ENCODE data around the gene TPCN1.

TPCN1 gene

DNA sequence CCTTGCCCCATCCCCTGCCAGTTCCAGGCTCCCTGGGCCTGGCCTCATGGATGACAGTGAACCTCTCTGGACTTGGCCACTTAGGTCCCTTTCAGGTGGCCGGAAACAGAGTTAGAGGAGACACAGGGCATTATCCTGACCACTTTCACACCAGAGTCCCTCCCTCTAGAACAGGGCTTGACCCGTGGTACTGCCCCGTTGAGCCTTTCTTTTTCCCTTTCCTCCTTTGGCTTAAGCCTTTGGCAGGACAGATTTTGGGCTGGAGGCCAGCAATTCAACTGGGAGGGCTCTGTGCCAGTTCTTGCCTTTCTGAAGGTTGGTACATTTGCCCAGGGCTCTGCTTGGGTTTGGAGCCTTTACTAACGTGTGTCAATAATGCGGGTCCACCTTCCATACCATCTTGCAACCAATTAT lies 22.8 kb downstream of the TPCN1 start:
- peak; percentile 37 for DNase-seq (ENCODE audit: low spot score)
- peak overlapping the region; percentile 98 for H3K27ac ChIP-seq
- CTCF ChIA-PET = no interaction called here

DNA sequence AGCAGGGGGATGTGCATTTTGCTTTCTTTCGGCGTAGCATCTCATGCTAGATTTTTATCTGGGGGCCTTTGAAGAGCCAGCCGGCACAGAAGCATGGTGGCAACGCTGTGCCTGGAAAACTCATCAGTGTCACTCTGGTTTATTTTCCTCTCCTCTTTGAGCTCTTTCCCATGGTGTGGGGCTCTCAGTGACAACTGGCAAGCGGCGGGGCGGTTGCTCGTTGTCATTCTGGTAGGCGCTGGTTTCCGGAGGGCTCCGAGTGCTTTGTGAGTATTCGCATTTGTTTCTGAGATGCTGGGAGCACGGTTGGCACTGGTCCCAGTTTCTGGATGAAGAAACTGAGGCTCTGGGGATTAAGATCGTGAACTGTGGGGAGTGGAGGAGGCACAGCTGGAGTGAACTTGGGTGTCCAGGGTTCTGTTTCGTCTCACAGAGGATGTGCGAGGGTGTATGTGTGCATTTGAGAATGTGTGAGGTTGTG lies 23.3 kb downstream of the TPCN1 start:
- H3K27ac ChIP-seq = peak overlapping the region; percentile 98
- DNase-seq (ENCODE audit: low spot score) = no peak
- TF ChIP-seq, protein P1, sequence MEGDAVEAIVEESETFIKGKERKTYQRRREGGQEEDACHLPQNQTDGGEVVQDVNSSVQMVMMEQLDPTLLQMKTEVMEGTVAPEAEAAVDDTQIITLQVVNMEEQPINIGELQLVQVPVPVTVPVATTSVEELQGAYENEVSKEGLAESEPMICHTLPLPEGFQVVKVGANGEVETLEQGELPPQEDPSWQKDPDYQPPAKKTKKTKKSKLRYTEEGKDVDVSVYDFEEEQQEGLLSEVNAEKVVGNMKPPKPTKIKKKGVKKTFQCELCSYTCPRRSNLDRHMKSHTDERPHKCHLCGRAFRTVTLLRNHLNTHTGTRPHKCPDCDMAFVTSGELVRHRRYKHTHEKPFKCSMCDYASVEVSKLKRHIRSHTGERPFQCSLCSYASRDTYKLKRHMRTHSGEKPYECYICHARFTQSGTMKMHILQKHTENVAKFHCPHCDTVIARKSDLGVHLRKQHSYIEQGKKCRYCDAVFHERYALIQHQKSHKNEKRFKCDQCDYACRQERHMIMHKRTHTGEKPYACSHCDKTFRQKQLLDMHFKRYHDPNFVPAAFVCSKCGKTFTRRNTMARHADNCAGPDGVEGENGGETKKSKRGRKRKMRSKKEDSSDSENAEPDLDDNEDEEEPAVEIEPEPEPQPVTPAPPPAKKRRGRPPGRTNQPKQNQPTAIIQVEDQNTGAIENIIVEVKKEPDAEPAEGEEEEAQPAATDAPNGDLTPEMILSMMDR (conservative IDR thresholded peaks at IDR 0.05; ENCODE audit: low read depth) = no peak
- POLR2A ChIA-PET (ENCODE audit: low non-redundant PET) = no interaction called here
- CTCF ChIA-PET = no interaction called here

More for the DNA sequence above, 22.8 kb downstream of the TPCN1 start:
- TF ChIP-seq, protein P1 (conservative IDR thresholded peaks at IDR 0.05; ENCODE audit: low read depth) = no peak
- POLR2A ChIA-PET (ENCODE audit: low non-redundant PET) = no interaction called here

DNA sequence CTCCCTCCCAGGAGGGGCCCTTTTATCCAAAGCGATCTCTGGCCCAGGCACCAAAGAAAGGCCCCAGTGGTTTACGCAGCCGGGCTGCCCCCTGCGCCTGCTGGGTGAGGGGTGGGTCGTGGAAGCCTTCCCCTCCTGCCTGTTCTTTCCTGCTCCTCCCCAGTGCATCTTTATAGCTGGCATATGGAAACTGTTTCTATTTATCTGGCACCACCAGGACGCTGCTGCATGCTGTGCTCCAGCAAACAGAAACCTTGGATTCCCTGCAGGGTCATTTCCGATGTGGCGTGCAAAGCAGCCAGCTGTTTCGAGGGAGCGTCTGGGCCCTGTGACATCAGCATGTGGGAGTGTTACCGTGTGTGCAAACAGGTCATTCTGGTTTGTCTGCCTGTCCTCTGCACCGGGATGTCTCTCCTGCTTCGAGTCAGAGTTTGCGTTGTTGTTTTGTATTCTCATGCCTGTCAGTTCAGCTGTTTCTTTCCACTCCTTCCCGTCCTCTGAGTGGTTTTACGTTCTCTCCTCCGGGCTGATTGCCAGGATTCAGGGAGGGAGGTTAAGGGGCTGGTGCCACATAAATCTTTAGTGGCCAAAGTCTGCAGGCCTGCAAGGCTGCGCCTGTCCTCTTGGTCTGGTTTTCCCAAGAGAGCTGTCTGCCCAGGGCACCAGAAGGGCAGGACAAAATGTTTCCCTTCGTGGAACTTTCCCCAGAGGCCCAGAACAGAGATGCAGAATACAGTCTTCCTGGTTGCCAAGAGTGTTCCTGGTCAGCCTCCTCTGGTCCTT lies 24.6 kb downstream of the TPCN1 start:
- H3K27ac ChIP-seq = peak overlapping the region; percentile 98
- peak; percentile 90 for DNase-seq (ENCODE audit: low spot score)
- CTCF ChIA-PET = interaction anchor here (0.5 to 0.8 kb wide), 3 partner anchors 24 to 65 kb away, joined by 4 to 6 read pairs (median 5); no protein-coding TSS in a partner anchor

DNA sequence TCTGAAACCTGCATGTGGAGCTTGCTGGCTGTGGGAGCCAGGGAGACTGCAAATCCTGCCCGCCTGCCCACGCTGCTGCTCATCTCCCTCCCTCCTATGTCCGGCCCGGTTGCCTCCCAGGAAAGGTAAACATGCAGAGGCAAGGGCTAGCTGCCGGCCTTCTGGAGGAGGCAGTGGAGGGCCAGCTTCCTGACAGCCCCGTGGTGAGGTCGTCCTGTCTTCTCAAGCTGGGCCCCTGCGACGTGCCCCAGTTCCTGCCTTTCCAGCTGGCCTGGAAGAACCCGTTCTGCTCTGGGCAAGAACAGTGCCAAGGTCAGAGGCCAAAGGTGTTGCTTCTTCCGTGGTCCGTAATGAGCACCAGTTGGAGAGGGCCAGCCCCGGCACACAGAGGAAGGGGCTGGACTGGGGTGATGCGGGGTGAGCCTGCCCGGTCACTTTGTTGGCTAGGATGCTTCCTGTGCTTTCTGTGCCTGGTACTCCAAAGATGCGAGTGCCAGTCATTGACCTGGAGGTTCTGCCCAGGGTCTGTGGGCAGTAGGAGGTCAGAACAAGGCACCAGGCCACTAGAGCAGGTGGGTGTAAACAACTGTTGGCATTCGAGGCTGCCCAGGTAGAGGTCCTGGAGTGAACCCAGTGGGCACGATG lies 25.3 kb downstream of the TPCN1 start:
- peak overlapping the region; percentile 98 for H3K27ac ChIP-seq
- CTCF ChIA-PET = interaction anchor here (0.8 kb wide), 1 partner anchor 65 kb away, joined by 6 read pairs; no protein-coding TSS in a partner anchor
- DNase-seq (ENCODE audit: low spot score) = no peak
- POLR2A ChIA-PET (ENCODE audit: low non-redundant PET) = no interaction called here
- TF ChIP-seq, protein P1 (conservative IDR thresholded peaks at IDR 0.05; ENCODE audit: low read depth) = no peak

More for the DNA sequence above, 24.6 kb downstream of the TPCN1 start:
- TF ChIP-seq, protein P1 (conservative IDR thresholded peaks at IDR 0.05; ENCODE audit: low read depth) = no peak
- POLR2A ChIA-PET (ENCODE audit: low non-redundant PET) = no interaction called here

DNA sequence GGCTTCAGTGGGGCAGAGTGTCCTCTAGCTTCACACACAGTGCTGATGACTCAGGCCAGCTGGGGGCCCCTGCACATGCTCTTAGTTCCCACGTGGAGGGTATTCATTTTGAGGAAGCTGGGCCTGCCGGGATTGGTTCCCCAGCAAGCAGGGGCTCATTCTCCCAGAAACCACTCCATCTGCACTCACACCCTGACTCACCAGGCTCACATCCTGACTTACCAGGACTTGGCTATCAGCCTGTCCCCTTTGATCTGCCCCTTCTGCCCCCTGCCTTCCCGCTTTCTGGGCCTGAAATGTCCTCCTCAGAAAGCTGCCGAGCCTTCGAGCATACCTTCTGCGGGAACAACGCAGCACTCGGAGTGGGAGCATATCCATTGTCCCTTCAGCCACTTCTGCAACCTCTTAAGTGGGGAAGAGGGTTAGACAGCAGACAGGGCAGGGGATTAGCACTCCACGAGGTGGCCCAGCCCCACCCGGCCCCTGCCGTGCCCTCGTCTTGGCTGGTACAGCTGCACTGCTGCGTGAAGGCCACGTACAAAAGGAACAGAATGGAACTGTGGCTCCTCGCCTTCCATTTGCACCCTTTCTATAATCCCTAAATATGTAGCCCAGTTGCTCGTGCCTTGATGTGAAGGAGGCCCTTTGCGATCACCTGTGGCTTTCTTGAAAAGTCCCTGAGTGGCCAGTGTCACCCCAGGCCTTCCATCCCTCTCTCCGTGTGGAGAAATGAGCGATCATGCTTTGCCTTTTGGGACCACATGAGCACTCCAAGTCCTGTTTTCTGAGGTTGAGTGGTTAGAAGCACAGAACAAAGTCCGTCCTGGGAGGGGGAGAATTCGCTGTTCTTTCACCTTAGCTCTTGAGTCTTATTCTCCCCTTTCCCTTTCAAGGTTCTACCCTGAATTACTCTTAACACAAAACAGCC lies 26.1 kb downstream of the TPCN1 start:
- TF ChIP-seq, protein P1 (conservative IDR thresholded peaks at IDR 0.05; ENCODE audit: low read depth) = no peak
- CTCF ChIA-PET = interaction anchor here (0.8 kb wide), 1 partner anchor 64 kb away, joined by 6 read pairs; no protein-coding TSS in a partner anchor
- POLR2A ChIA-PET (ENCODE audit: low non-redundant PET) = no interaction called here
- peak overlapping the region; percentile 98 for H3K27ac ChIP-seq
- DNase-seq (ENCODE audit: low spot score) = peak; percentile 46
